ENCODE measurements around the gene ANKRD50.

The ANKRD50 gene

DNA sequence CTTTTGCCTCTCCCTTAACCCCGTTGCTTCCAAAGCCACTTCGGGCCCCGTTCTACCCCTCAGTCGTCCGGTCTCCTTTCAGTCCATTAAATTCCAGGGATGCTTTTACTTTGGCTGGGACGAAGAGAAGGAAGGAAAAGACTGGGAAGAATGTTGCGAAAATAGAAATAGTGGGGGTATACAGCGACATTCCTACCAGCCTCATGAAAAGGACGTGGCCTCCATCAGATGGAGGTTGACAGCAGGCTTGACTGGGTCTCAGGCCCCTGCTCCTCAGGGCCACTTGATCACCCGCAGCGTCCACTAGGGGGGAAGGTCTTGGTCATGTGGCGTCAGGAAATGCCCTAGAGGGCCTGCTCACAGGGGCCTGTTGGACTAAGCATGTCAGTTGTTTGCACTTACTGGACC, 657 bp upstream of the ANKRD50 start:
- FAIRE-seq: peak; percentile 45
- TF ChIP-seq TAF1 (IDR thresholded peaks at IDR 0.05; ENCODE audit: low read depth, low read length): no peak
- no peak for TF ChIP-seq POLR2A (IDR thresholded peaks at IDR 0.05; ENCODE audit: low read depth, low read length)
- TF ChIP-seq SPI1 (IDR thresholded peaks at IDR 0.05; ENCODE audit: low read depth, low read length): no peak
- TF ChIP-seq POLR2AphosphoS5 (IDR thresholded peaks at IDR 0.05; ENCODE audit: low read depth, low read length): no peak
- no peak for DNase-seq (ENCODE audit: insufficient read length, low spot score)

- DNase-seq (ENCODE audit: insufficient read length, low spot score) (peak; percentile 13), FAIRE-seq (no peak)
- TF ChIP-seq POLR2AphosphoS5 (IDR thresholded peaks at IDR 0.05; ENCODE audit: low read depth, low read length) (no peak), POLR2A (IDR thresholded peaks at IDR 0.05; ENCODE audit: low read depth, low read length) (no peak)
Measured at GRCh38 chr4:124711471-124712371, 811 bp downstream of the ANKRD50 start.

DNA sequence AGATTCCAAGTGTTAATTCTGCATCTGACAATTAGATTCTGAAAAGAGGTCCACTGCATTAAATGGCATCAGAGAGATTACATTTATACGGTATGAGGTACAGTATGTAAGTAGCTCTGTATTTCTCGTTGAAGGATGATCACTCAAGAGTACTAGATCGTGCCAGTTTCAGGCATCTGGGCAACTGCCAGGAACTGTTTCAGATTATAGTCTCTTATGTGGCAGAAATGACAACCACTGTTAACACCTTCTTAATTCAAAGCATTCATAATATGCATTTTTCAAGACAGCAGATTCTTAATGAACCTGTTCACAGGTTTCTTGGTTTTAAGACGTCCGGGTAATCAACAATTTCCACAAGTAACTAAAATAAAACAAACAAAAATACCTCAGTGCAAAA, 1.6 kb downstream of the ANKRD50 start:
- DNase-seq (ENCODE audit: insufficient read length, low spot score) (no peak), FAIRE-seq (no peak)
- TF ChIP-seq POU2F2 (IDR thresholded peaks at IDR 0.05; ENCODE audit: low read depth, low read length): no peak
- TF ChIP-seq SPI1 (IDR thresholded peaks at IDR 0.05; ENCODE audit: low read depth, low read length): no peak
- TF ChIP-seq PAX5 (IDR thresholded peaks at IDR 0.05; ENCODE audit: insufficient read depth, low read length, severe bottlenecking): no peak
- no peak for TF ChIP-seq POLR2AphosphoS5 (IDR thresholded peaks at IDR 0.05; ENCODE audit: low read depth, low read length)
- TF ChIP-seq TAF1 (IDR thresholded peaks at IDR 0.05; ENCODE audit: low read depth, low read length): no peak
- no peak for TF ChIP-seq POLR2A (IDR thresholded peaks at IDR 0.05; ENCODE audit: low read depth, low read length)

DNA sequence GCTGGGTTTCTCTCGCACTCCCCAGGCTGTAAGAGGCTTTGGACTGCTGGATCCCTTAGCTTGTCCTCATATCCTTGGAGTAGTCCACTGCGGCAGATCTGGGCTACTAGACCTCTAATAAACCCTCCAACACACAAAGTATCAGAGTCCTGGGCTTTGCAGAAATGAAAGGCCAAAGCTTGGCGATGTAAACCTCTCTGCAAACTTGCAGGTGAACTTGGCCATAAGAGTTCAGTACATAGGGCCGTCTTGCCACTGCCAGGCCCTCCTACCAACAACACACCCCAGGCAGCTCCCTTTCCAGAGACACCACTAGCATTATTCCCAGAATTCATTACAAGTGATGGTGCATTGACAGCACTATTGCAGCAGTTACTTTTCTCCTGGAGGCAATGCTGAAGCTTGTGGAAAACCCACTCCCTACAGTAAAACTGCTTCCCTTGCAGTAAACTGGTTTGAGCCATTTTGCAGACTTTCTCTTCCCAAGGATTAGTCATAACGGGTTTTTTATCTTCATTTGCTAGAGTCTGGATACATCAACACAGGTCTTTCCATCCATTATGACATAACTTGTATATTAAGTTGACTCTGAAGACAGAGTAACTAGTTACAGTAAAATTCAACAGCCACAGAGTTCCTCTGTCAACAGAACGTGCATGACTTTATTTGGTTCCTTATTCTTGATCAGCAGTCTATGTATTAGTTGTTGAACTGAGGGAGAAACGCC, 2.4 kb downstream of the ANKRD50 start:
- DNase-seq (ENCODE audit: insufficient read length, low spot score): no peak
- TF ChIP-seq POU2F2 (IDR thresholded peaks at IDR 0.05; ENCODE audit: low read depth, low read length) (no peak), TAF1 (IDR thresholded peaks at IDR 0.05; ENCODE audit: low read depth, low read length) (no peak), POLR2AphosphoS5 (IDR thresholded peaks at IDR 0.05; ENCODE audit: low read depth, low read length) (no peak), POLR2A (IDR thresholded peaks at IDR 0.05; ENCODE audit: low read depth, low read length) (no peak), PAX5 (IDR thresholded peaks at IDR 0.05; ENCODE audit: insufficient read depth, low read length, severe bottlenecking) (no peak), SPI1 (IDR thresholded peaks at IDR 0.05; ENCODE audit: low read depth, low read length) (no peak)
- FAIRE-seq: no peak

GRCh38 chr4:124708517-124709300, 3.8 kb downstream of the ANKRD50 start:
- no peak for DNase-seq (ENCODE audit: insufficient read length, low spot score)
- FAIRE-seq: no peak
- TF ChIP-seq POLR2AphosphoS5 (IDR thresholded peaks at IDR 0.05; ENCODE audit: low read depth, low read length): no peak
- no peak for TF ChIP-seq POLR2A (IDR thresholded peaks at IDR 0.05; ENCODE audit: low read depth, low read length)
- TF ChIP-seq PAX5 (IDR thresholded peaks at IDR 0.05; ENCODE audit: insufficient read depth, low read length, severe bottlenecking): no peak
- no peak for TF ChIP-seq POU2F2 (IDR thresholded peaks at IDR 0.05; ENCODE audit: low read depth, low read length)
- no peak for TF ChIP-seq SPI1 (IDR thresholded peaks at IDR 0.05; ENCODE audit: low read depth, low read length)
- TF ChIP-seq TAF1 (IDR thresholded peaks at IDR 0.05; ENCODE audit: low read depth, low read length): no peak

DNA sequence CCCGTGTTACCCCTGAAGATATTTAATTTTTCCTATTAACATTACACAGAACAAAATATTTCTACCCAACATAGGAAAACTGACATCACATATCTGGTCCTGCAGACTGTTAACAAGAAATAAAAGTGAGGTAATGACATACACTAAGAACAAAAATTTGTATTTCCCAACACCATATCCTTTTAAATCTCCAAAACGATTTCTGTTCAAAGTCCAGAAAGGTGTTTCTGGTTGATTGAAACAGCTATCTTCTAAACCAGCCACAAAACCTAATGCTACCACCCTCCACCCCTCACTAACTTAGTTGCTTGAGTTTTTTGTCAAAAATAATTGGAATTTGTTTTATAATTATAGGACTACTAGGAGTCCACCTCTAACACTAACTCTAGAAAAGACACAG, 7.1 kb downstream of the ANKRD50 start:
- no peak for TF ChIP-seq POLR2A (IDR thresholded peaks at IDR 0.05; ENCODE audit: low read depth, low read length)
- TF ChIP-seq TAF1 (IDR thresholded peaks at IDR 0.05; ENCODE audit: low read depth, low read length): no peak
- no peak for TF ChIP-seq POU2F2 (IDR thresholded peaks at IDR 0.05; ENCODE audit: low read depth, low read length)
- TF ChIP-seq POLR2AphosphoS5 (IDR thresholded peaks at IDR 0.05; ENCODE audit: low read depth, low read length): no peak
- TF ChIP-seq PAX5 (IDR thresholded peaks at IDR 0.05; ENCODE audit: insufficient read depth, low read length, severe bottlenecking): no peak
- TF ChIP-seq SPI1 (IDR thresholded peaks at IDR 0.05; ENCODE audit: low read depth, low read length): no peak
- DNase-seq (ENCODE audit: insufficient read length, low spot score) (no peak), FAIRE-seq (no peak)

DNA sequence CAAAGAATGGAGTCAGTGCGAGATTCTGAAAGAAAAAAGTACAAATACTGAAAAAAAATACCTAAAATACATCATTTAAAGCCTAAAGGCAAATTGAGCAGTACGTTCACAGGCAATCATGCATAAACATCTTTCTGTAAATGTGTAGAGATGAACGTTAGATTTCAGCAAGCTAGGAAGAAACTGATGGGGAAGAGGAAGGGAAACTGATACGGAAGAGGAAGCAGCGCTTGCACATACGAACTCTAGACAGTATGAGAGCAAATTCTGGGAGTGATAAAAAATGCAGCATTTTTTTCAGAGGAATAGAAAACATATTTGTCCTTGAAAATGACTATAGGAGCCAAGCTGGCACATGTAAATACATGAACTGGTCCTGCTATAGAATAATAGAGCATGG, 9.4 kb downstream of the ANKRD50 start:
- TF ChIP-seq SPI1 (IDR thresholded peaks at IDR 0.05; ENCODE audit: low read depth, low read length) (no peak), TAF1 (IDR thresholded peaks at IDR 0.05; ENCODE audit: low read depth, low read length) (no peak), POLR2A (IDR thresholded peaks at IDR 0.05; ENCODE audit: low read depth, low read length) (no peak), POLR2AphosphoS5 (IDR thresholded peaks at IDR 0.05; ENCODE audit: low read depth, low read length) (no peak), PAX5 (IDR thresholded peaks at IDR 0.05; ENCODE audit: insufficient read depth, low read length, severe bottlenecking) (no peak), POU2F2 (IDR thresholded peaks at IDR 0.05; ENCODE audit: low read depth, low read length) (no peak)
- DNase-seq (ENCODE audit: insufficient read length, low spot score) (no peak), FAIRE-seq (no peak)

DNA sequence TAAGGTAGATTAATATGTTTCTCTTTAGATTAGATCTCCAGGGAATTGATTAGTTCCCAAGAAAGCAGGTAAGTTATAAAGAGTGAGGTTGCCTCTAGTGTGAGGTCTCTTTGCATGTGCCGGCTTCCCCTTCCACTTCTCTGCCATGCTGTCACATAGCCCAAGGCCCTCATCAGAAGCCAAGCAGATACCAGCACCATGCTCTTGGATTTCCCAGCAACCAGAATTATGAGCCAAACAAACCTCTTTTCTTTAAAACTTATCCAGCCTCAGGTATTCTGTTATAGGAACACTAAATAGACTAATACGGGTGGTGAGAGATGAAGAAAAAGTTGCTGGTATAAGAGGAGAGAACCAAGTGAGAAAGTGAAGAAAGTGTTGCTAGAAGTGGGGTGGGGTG, 15.1 kb downstream of the ANKRD50 start:
- FAIRE-seq (no peak), DNase-seq (ENCODE audit: insufficient read length, low spot score) (no peak)
- TF ChIP-seq POU2F2 (IDR thresholded peaks at IDR 0.05; ENCODE audit: low read depth, low read length) (no peak), SPI1 (IDR thresholded peaks at IDR 0.05; ENCODE audit: low read depth, low read length) (no peak), POLR2A (IDR thresholded peaks at IDR 0.05; ENCODE audit: low read depth, low read length) (no peak), PAX5 (IDR thresholded peaks at IDR 0.05; ENCODE audit: insufficient read depth, low read length, severe bottlenecking) (no peak), TAF1 (IDR thresholded peaks at IDR 0.05; ENCODE audit: low read depth, low read length) (no peak), POLR2AphosphoS5 (IDR thresholded peaks at IDR 0.05; ENCODE audit: low read depth, low read length) (no peak)

GRCh38 chr4:124696182-124696581, 16.4 kb downstream of the ANKRD50 start:
- DNase-seq (ENCODE audit: insufficient read length, low spot score) (no peak), FAIRE-seq (no peak)
- TF ChIP-seq POU2F2 (IDR thresholded peaks at IDR 0.05; ENCODE audit: low read depth, low read length) (no peak), POLR2AphosphoS5 (IDR thresholded peaks at IDR 0.05; ENCODE audit: low read depth, low read length) (no peak), TAF1 (IDR thresholded peaks at IDR 0.05; ENCODE audit: low read depth, low read length) (no peak), PAX5 (IDR thresholded peaks at IDR 0.05; ENCODE audit: insufficient read depth, low read length, severe bottlenecking) (no peak), POLR2A (IDR thresholded peaks at IDR 0.05; ENCODE audit: low read depth, low read length) (no peak)

Measured in GM12891 (cell line).